HG03066 (cell line): Measurements from ENCODE around the gene SLC16A3.
"Not testable (repeated sequence)": the region's sequence is repeated elsewhere in the genome, so short reads cannot be mapped to it uniquely, and the experiment has no call there.

Source experiments
- ATAC-seq: cut with Tn5 transposase; IDR thresholded peaks from one replicate; pipeline ENCODE4 v1.9.1; 2021; ENCODE audit warnings: low read depth; ENCODE audit not compliant: unreplicated experiment

Gene SLC16A3

DNA sequence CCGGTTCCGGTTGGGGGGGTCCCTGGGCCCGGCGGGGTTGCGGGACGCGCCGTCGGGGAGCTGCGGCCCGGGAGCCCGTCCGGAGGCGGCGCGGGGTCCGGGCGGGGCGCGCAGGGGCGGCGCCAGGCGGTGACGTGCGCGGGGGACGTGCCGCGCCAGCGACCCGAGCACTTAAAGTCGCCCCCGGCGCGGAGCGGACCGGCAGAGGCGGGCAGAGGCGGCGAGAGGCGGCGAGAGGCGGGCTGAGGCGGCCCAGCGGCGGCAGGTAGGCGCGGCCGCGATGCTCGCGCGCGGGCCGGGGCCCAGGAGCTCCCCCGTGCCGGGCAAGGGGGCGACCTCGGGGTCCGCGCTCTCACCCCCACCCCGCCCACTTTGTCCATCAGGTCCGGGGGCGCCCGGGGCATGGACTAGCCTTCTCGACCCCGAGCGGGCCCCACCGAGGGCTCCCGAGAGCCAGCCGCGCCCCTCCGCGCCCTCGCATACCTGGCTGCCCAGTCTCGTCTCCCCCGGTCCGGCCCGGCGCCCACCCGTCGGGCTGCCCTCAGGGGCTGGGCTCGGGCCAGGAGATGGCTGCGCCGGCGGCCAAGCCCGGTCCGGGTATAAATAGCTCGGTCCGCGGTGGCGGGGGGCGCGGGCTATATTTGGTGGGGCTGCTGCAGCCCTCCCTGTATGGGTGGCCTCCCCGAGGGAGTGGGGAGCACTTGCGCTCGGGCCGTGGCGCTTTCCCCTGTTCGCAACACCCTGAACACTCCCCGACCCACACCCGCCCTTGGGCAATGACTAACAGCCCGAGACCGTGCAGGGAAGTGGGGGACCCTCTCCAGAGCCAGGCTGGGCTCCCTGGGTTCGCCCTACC is at the start of gene SLC16A3:
Gene SLC16A3 (plus strand): TSS at position 201 of the 856 bp plus-strand sequence. CDS start 6,967 bp downstream, outside the sequence.
- ATAC-seq: peak; percentile 23

- ATAC-seq: no peak
Measured at GRCh38 chr17:82179412-82179811, 49.4 kb upstream of the SLC16A3 start.

DNA sequence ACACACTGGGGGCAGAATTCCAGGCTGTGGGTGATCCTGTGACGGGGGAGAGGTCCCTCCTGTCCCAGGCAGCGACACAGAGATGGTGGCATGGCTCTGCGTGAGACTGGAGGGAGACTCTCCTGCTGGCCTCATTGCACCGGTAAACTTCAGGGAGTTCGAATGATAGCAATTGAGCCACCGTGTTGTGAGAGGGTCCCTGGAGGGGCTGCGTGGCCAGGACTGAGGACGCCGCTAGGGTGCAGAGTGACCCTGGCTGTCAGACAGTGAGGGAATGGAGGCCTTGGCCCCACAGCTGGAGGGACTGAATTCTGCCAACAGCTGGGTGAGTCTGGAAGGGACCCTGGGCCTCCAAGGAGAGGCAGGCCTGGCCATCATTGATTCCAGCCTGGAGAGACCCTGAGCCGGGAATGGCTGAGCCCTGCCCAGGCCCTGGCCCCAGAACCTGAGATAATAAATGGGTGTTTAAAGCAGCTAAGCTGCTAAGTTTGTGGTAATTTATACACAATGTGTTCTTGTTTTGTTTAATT is 48.8 kb upstream of the SLC16A3 start:
- no peak for ATAC-seq

- no peak for ATAC-seq
Measured at GRCh38 chr17:82180776-82181528, 47.9 kb upstream of the SLC16A3 start.

DNA sequence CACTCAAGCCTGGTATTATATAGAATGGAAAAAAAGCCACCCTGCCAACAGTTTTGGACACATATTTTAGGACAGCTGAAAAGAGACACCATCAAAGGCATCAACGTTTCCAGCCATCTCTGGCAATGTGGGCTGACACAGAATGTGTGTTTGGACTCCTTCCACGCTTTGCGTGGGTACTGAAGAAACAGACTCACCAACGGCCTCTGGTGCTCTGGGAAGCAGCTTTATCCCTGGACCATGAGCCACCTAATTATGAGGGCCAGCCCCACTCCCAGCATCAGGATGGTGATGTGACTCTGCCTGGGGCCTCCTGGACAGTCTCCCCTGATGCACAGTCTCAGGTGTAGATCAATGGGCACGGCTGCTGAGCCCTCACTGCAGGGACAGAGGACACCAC is 44.1 kb upstream of the SLC16A3 start:
- ATAC-seq: no peak

DNA sequence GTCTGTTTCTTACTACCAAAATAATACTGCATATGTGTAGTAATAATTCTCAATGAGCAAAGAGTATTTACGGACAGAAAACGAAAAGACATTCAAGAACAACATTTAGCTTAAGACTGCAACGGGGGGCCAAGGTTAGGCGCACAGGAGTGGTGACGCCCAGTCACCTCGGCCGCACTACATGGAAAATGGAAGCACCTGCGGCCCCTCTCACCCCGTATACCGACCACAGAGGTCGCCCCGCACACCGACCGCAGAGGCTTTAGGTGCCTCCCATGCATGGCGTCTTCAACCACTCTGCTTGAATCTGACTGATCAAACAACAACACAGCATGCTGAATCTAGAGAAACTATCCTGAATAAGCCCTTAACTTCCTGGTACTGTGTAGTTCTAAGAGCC is 42.6 kb upstream of the SLC16A3 start:
- no peak for ATAC-seq

DNA sequence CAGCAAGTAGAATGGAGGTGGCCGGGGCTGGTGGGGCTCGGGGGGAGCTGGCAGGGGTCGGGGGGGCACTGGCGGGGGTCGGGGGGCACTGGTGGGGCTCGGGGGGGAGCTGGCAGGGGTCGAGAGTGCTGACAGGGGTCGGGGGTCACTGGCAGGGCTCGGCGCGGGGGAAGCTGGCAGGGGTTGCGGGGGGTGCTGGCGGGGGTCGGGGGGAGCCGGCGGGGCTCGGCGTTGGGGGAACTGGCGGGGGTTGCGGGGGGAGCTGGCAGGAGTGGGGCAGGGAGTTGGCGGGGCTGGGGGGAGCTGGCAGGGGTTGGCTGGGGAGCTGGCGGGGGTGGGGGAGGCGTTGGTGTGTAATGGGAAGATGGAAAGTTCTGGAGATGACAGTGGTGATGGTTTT is 41.3 kb upstream of the SLC16A3 start:
- ATAC-seq: no peak

DNA sequence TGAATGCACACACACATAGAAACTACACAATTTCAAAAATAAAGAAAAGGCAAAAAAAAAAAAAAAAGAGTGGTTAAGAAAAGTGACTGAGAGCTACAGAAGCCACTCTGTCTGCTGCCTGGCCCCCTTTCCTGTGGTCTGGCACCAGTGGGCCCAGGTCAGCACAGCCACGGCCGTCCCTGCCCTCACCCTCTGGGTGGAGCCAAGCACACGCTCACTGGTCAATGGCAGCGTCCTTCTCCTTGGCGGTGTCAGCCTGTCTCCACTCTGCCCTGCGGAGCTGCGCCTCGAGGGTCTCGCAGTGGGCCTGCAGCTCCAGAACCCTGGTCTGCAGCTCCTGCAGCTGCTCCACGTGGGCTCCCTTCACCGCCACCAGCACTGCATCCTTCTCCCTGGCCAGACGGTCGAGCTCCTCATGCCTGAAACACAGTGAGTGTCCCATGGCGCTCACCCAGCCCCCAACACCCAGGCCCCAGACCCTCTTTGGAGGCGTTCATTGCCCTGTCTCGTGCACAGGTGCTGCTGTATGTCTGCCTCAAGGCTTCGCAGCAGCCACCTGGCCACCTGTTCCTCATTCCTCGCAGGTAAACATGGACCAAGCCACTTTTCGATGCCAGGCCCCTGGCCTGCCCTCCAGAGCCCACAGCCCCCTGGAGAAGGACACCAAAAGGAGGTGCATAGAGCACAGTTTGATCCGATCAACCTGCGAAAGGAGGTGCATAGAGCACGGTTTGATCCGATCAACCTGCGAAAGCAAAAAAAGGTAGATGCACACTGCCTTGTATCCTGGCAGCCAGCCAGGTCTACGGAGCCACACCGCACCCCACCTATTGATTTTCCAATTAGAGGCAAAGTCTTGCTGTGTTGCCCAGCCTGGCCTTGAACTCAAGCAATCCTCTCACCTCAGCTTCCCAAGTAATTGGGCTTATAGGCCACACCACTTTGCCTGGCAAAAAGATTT is 40.6 kb upstream of the SLC16A3 start:
- no peak for ATAC-seq

DNA sequence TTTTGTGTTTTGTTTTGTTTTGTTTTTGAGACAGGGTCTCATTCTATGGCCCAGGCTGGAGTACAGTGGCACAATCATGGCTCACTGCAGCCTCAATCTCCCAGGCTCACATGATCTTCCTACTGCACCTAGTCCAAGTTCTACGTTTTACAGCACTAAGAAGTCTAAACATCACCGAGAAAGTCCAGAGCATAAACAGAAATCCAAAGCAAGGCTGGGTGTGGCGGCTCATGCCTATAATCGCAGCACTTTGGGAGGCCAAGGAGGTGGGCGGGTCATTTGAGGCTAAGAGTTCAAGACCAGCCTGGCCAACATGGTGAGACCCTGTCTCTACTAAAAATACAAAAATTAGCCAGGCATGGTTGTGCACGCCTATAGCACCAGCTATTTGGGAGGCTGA is 35.8 kb upstream of the SLC16A3 start:
- not testable (repeated sequence) for ATAC-seq

GRCh38 chr17:82193520-82194220 is 35.2 kb upstream of the SLC16A3 start:
- ATAC-seq: no peak

GRCh38 chr17:82194765-82195164 is 34.1 kb upstream of the SLC16A3 start:
- no peak for ATAC-seq

DNA sequence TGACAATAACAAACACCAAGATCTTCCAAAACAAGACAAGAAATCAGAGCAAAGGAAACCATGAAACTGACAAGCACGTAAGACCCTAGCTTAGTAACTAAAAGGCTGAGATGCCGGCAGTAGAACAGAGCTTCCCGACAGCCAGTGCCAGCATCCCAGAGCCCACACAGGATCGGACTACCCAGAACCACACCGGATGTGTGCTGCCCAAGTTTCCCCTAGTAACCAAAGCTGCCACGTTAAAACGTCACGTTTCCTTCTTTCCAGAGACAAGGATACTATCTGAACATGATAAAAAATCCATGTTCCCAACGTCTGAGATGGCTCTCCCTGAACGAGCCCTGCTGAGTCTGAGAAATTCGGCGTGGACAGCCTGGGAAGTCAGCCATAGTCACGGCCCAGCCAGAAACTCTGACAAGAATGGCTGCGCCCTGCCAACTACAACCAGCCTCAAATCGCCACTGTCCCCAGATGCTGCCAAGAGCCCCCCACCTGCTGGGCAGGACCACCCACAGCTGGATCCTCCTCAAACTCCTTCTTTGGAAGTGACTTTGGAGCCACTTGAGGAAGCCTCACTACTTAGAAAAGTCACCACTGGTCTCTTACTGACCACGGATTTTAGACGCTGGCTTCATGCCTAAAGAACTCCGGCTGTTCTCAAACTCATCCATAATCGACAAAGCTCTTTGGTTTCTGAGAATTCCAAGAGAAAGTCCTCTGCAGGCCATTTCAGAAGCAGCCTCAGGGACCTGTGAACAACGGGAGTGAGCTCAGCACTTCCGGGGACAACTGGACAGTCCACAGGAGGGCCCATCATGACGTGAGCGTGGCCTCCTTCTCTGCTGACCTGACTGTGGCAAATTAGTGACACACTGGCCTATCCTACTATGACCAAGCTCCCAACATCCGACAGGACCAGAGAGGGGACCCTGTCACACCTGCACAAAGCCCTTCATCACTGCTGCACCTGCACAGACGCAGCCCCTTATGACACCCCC is 32.9 kb upstream of the SLC16A3 start:
- ATAC-seq: no peak

GRCh38 chr17:82198092-82198491 is 30.8 kb upstream of the SLC16A3 start:
- ATAC-seq: no peak

DNA sequence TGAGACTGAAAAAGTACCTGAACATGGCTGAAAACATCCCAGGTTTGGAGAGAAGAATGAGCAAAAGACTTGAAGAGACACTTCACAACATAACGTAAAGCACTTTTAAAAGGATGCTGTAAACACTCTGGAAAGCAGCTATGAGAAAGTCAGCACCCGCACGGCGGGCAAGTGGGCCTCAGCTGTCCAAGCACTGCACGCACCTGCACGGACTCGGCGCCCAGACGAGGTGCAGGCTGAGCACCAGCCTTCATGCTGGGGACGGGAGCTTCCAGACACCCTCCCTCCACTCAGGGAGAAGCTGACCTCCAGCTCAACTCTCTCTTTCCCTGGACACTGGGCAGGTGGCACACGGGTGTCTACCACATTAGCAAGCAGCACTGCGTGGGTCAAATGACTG is 29.3 kb upstream of the SLC16A3 start:
- no peak for ATAC-seq

DNA sequence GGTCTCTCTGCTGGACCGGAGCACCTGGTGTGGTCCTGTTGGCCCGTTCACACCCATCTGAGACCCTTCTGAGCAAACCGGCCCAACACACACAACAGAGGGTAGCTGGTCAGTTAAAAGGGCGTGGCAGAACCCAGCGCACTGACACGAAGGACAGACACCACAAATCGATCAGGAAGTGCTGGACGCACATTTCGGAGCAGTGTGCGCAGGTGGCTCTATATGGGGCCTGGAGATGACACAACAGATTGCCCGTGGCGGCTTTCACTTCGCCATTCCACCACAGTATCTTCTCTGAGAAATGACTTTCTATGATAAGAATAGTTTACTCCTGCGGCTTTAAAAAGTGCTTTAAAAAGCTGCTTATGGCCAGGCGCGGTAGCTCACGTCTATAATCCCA is 28.7 kb upstream of the SLC16A3 start:
- no peak for ATAC-seq

GRCh38 chr17:82200743-82201497 is 27.9 kb upstream of the SLC16A3 start:
- ATAC-seq: no peak

DNA sequence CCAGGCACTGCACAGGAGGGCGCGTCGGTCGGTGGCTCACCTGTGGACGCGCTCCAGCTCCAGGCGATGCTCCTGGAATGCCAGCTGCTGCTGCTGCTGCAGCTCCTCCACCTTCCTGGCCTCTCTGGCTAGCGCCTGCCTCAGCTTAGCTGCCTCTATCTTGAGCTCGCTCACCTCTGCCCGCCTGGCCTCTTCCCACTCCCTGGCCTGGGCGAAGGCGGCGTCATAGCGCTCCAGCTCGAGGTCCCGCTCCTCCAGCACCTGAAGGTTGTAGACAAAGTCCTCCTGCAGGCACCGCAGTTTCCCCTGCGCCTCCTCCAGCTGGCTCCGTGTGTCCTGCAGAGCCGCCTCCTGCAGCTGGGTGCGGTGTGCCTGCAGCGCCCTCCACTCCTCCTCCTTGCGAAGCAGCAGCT is 27.3 kb upstream of the SLC16A3 start:
- ATAC-seq: no peak

GRCh38 chr17:82202981-82203380 is 25.9 kb upstream of the SLC16A3 start:
- ATAC-seq: no peak
